Naive B cell (primary cell): ENCODE results near the gene CCBE1. TPM values are rescaled to one million over a fixed set of nuclear protein-coding genes. Genes with fewer than 3 reads are reported as not detected.

Experiments used
- ATAC-seq, 2 donors: fragments of 150-1000 bp; cut with Tn5 transposase; 2 replicates each; pipeline ENCODE4 v1.10.0; 2021; ENCODE audit warnings: low read depth in 2 of 2, mild to moderate bottlenecking in 2 of 2, moderate library complexity in 2 of 2
- DNase-seq: peaks from one replicate; pipeline ENCODE4 v3.0.0; 2022
- H3K27ac Mint-ChIP-seq, 6 donors: one replicate each; pipeline ENCODE4 v1.8.0; 2020 to 2022; ENCODE audit warnings: mild to moderate bottlenecking in 6 of 6, mixed read lengths in 6 of 6, moderate library complexity in 5 of 6, inconsistent platforms in 2 of 6
- H3K27me3 Mint-ChIP-seq, 3 donors: one replicate each; pipeline ENCODE4 v1.8.0; 2021 to 2022; ENCODE audit warnings: mixed read lengths in 3 of 3, mild to moderate bottlenecking in 1 of 3
- H3K36me3 Mint-ChIP-seq, 2 donors: one replicate each; pipeline ENCODE4 v1.8.0; 2020 to 2022; ENCODE audit warnings: mixed read lengths in 2 of 2, inconsistent platforms in 1 of 2, mild to moderate bottlenecking in 1 of 2
- H3K4me1 Mint-ChIP-seq, 3 donors: one replicate each; pipeline ENCODE4 v1.8.0; 2020 to 2022; ENCODE audit warnings: mixed read lengths in 3 of 3, inconsistent platforms in 1 of 3, mild to moderate bottlenecking in 1 of 3, moderate library complexity in 1 of 3
- H3K4me3 Mint-ChIP-seq, 8 donors: one replicate each; pipeline ENCODE4 v1.8.0; 2020 to 2022; ENCODE audit warnings: mild to moderate bottlenecking in 8 of 8, mixed read lengths in 8 of 8, moderate library complexity in 8 of 8, inconsistent platforms in 2 of 8
- H3K9me3 Mint-ChIP-seq, 7 donors: one replicate each; pipeline ENCODE4 v1.8.0; 2020 to 2022; ENCODE audit warnings: mixed read lengths in 7 of 7, mild to moderate bottlenecking in 5 of 7, inconsistent platforms in 2 of 7, moderate library complexity in 1 of 7
- polyA plus RNA-seq, 6 donors: library from polyadenylated mRNA; unstranded; fragments of 300-500 nt; fragmentation: Illumina TruSeq; gene quantifications; one replicate each; pipeline ENCODE4 v1.2.3, GENCODE V29; 2021; ENCODE audit warnings: low read depth in 6 of 6

Gene CCBE1
- polyA plus RNA-seq, 6 donors from 2014 or later = not detected

GRCh38 chr18:59561612-59562011, 135.6 kb downstream of the CCBE1 start:
- Mint-ChIP-seq H3K4me3 (no peak overlapping the region), H3K4me1 (no peaks in the 10 kb centered on the region), H3K9me3 (peaks cover 0 to 15% (median 10%) of the 10 kb centered on the region in 7 donors), H3K36me3 (no peaks in the 10 kb centered on the region), H3K27me3 (no peaks in the 10 kb centered on the region), H3K27ac (no peak overlapping the region)
- ATAC-seq (no peak), DNase-seq (no peak)

- Mint-ChIP-seq H3K4me1 (no peaks in the 10 kb centered on the region), H3K27ac (no peak overlapping the region), H3K27me3 (no peaks in the 10 kb centered on the region), H3K36me3 (no peaks in the 10 kb centered on the region), H3K4me3 (no peak overlapping the region), H3K9me3 (peaks cover 0 to 15% (median 10%) of the 10 kb centered on the region in 7 donors)
- no peak for DNase-seq
- ATAC-seq = no peak
Observed at GRCh38 chr18:59560556-59560955, 136.7 kb downstream of the CCBE1 start.

- peaks cover 0 to 15% (median 10%) of the 10 kb centered on the region in 7 donors for H3K9me3 Mint-ChIP-seq
- H3K27me3 Mint-ChIP-seq = peaks cover 0 to 4% (median 0%) of the 10 kb centered on the region in 3 donors
- ATAC-seq (no peak), DNase-seq (no peak)
- H3K4me3 Mint-ChIP-seq = no peak overlapping the region
- H3K4me1 Mint-ChIP-seq = no peaks in the 10 kb centered on the region
- no peak overlapping the region for H3K27ac Mint-ChIP-seq
- H3K36me3 Mint-ChIP-seq = no peaks in the 10 kb centered on the region
Observed at GRCh38 chr18:59559528-59559927, 137.7 kb downstream of the CCBE1 start.

- Mint-ChIP-seq H3K4me3 (no peak overlapping the region), H3K36me3 (no peaks in the 10 kb centered on the region)
Observed at GRCh38 chr18:59555995-59556659, 141.1 kb downstream of the CCBE1 start.

GRCh38 chr18:59554796-59555335, 142.4 kb downstream of the CCBE1 start:
- no peak for DNase-seq
- Mint-ChIP-seq H3K4me1 (no peaks in the 10 kb centered on the region), H3K9me3 (peaks cover 0 to 15% (median 10%) of the 10 kb centered on the region in 7 donors), H3K4me3 (no peak overlapping the region), H3K27ac (no peak overlapping the region), H3K36me3 (no peaks in the 10 kb centered on the region), H3K27me3 (peaks cover 0 to 8% (median 0%) of the 10 kb centered on the region in 3 donors)
- no peak for ATAC-seq

More at GRCh38 chr18:59555995-59556659, 141.1 kb downstream of the CCBE1 start:
- Mint-ChIP-seq H3K9me3 (peaks cover 0 to 15% (median 10%) of the 10 kb centered on the region in 7 donors), H3K4me1 (no peaks in the 10 kb centered on the region), H3K27ac (no peak overlapping the region), H3K27me3 (peaks cover 0 to 8% (median 0%) of the 10 kb centered on the region in 3 donors)
- no peak for ATAC-seq
- DNase-seq = no peak

- peaks cover 0 to 15% (median 9%) of the 10 kb centered on the region in 7 donors for H3K9me3 Mint-ChIP-seq
- peaks cover 0 to 8% (median 0%) of the 10 kb centered on the region in 3 donors for H3K27me3 Mint-ChIP-seq
- ATAC-seq (no peak), DNase-seq (no peak)
- H3K36me3 Mint-ChIP-seq = no peaks in the 10 kb centered on the region
- H3K4me3 Mint-ChIP-seq = no peak overlapping the region
- no peak overlapping the region for H3K27ac Mint-ChIP-seq
- no peaks in the 10 kb centered on the region for H3K4me1 Mint-ChIP-seq
Observed at GRCh38 chr18:59553273-59553870, 143.9 kb downstream of the CCBE1 start.

- ATAC-seq (no peak), DNase-seq (no peak)
- Mint-ChIP-seq H3K27me3 (peaks cover 0 to 15% (median 5%) of the 10 kb centered on the region in 3 donors), H3K4me1 (no peaks in the 10 kb centered on the region), H3K4me3 (no peak overlapping the region), H3K27ac (no peak overlapping the region), H3K36me3 (no peaks in the 10 kb centered on the region), H3K9me3 (peaks cover 0 to 2% (median under 1%) of the 10 kb centered on the region in 7 donors)
Observed at GRCh38 chr18:59551902-59552635, 145.2 kb downstream of the CCBE1 start.

- H3K36me3 Mint-ChIP-seq = peaks cover 0 to 5% of the 10 kb centered on the region in 2 donors
- peaks cover 0 to 16% (median 4%) of the 10 kb centered on the region in 7 donors for H3K9me3 Mint-ChIP-seq
- peaks cover 0 to 17% (median 10%) of the 10 kb centered on the region in 3 donors for H3K27me3 Mint-ChIP-seq
- no peaks in the 10 kb centered on the region for H3K4me1 Mint-ChIP-seq
- no peak for ATAC-seq
- H3K27ac Mint-ChIP-seq = peak overlapping the region in 1 of 6 donors; percentile 17
- no peak for DNase-seq
- no peak overlapping the region for H3K4me3 Mint-ChIP-seq
Observed at GRCh38 chr18:59550174-59550516, 147.1 kb downstream of the CCBE1 start.

GRCh38 chr18:59549503-59550173, 147.6 kb downstream of the CCBE1 start:
- Mint-ChIP-seq H3K4me1 (no peaks in the 10 kb centered on the region), H3K27ac (no peak overlapping the region), H3K36me3 (peaks cover 0 to 5% of the 10 kb centered on the region in 2 donors), H3K27me3 (peaks cover 0 to 14% (median 10%) of the 10 kb centered on the region in 3 donors), H3K4me3 (no peak overlapping the region), H3K9me3 (peaks cover 0 to 17% (median 4%) of the 10 kb centered on the region in 7 donors)
- DNase-seq = no peak
- ATAC-seq = no peak

- peaks cover 0 to 5% of the 10 kb centered on the region in 2 donors for H3K36me3 Mint-ChIP-seq
- H3K4me3 Mint-ChIP-seq = no peak overlapping the region
- peaks cover 0 to 17% (median 4%) of the 10 kb centered on the region in 7 donors for H3K9me3 Mint-ChIP-seq
- ATAC-seq (no peak), DNase-seq (no peak)
- no peaks in the 10 kb centered on the region for H3K4me1 Mint-ChIP-seq
- H3K27ac Mint-ChIP-seq = no peak overlapping the region
- H3K27me3 Mint-ChIP-seq = peaks cover 0 to 10% (median 9%) of the 10 kb centered on the region in 3 donors
Observed at GRCh38 chr18:59547581-59548182, 149.5 kb downstream of the CCBE1 start.

GRCh38 chr18:59546188-59546587, 151.0 kb downstream of the CCBE1 start:
- Mint-ChIP-seq H3K4me1 (no peaks in the 10 kb centered on the region), H3K27me3 (peaks cover 4 to 16% (median 9%) of the 10 kb centered on the region in 3 donors), H3K9me3 (peaks cover 0 to 17% (median 6%) of the 10 kb centered on the region in 7 donors), H3K27ac (no peak overlapping the region), H3K4me3 (no peak overlapping the region), H3K36me3 (peaks cover 0 to 5% of the 10 kb centered on the region in 2 donors)
- no peak for ATAC-seq
- no peak for DNase-seq

GRCh38 chr18:59540780-59541179, 156.4 kb downstream of the CCBE1 start:
- peaks cover 0 to 5% (median 0%) of the 10 kb centered on the region in 3 donors for H3K4me1 Mint-ChIP-seq
- H3K4me3 Mint-ChIP-seq = no peak overlapping the region
- H3K9me3 Mint-ChIP-seq = peaks cover 0 to 8% (median 5%) of the 10 kb centered on the region in 7 donors
- H3K27me3 Mint-ChIP-seq = peaks cover 14 to 19% (median 15%) of the 10 kb centered on the region in 3 donors
- H3K36me3 Mint-ChIP-seq = peaks cover 0 to 3% of the 10 kb centered on the region in 2 donors
- ATAC-seq = no peak
- H3K27ac Mint-ChIP-seq = no peak overlapping the region
- DNase-seq = no peak
